H9 (cell line): ENCODE measurements around the gene ACP1. TPM values are rescaled to one million over a fixed set of nuclear protein-coding genes. Genes with fewer than 3 reads are reported as not detected.

ENCODE experiments used
- DNase-seq: peaks from one replicate; pipeline ENCODE4 v3.0.0-alpha.2; 2017
- H2AFZ ChIP-seq: one replicate; pipeline ENCODE4 v1.6.1; 2013; ENCODE audit warnings: mild to moderate bottlenecking, low read length, control low read depth, moderate library complexity
- H2AK5ac ChIP-seq: 2 replicates; pipeline ENCODE4 v1.6.1; 2013; ENCODE audit warnings: low read length, control low read depth, mixed read lengths; ENCODE audit not compliant: insufficient read length
- H2BK120ac ChIP-seq: one replicate; pipeline ENCODE4 v1.6.1; 2013; ENCODE audit warnings: low read depth, mild to moderate bottlenecking, low read length, control low read depth, inconsistent platforms; ENCODE audit not compliant: poor library complexity, severe bottlenecking
- H2BK12ac ChIP-seq: 2 replicates; pipeline ENCODE4 v1.6.1; 2013; ENCODE audit warnings: low read length, control low read depth, mixed read lengths, low read depth; ENCODE audit not compliant: insufficient read length
- H2BK15ac ChIP-seq: 2 replicates; pipeline ENCODE4 v1.6.1; 2013; ENCODE audit warnings: low read depth, low read length, control low read depth
- H2BK20ac ChIP-seq: one replicate; pipeline ENCODE4 v1.6.1; 2013; ENCODE audit warnings: low read depth, mild to moderate bottlenecking, low read length, control low read depth, inconsistent platforms; ENCODE audit not compliant: poor library complexity, severe bottlenecking
- H2BK5ac ChIP-seq: 2 replicates; pipeline ENCODE4 v1.6.1; 2013; ENCODE audit warnings: low read length, control low read depth, mixed read lengths; ENCODE audit not compliant: insufficient read length
- H3K14ac ChIP-seq: 2 replicates; pipeline ENCODE4 v1.6.1; 2013; ENCODE audit warnings: low read length, control low read depth; ENCODE audit not compliant: insufficient read depth
- H3K18ac ChIP-seq: 2 replicates; pipeline ENCODE4 v1.6.1; 2013; ENCODE audit warnings: low read depth, mild to moderate bottlenecking, mixed read lengths, low read length, control low read depth; ENCODE audit not compliant: insufficient read length
- H3K23ac ChIP-seq: 2 replicates; pipeline ENCODE4 v1.6.1; 2013; ENCODE audit warnings: low read length, control low read depth, mixed read lengths, low read depth; ENCODE audit not compliant: insufficient read length
- H3K23me2 ChIP-seq: 2 replicates; pipeline ENCODE4 v1.6.1; 2013; ENCODE audit warnings: low read depth, mild to moderate bottlenecking, mixed read lengths, low read length, control low read depth; ENCODE audit not compliant: insufficient read length, poor library complexity, severe bottlenecking
- H3K27ac ChIP-seq: 2 replicates; pipeline ENCODE4 v1.5.1; 2013; ENCODE audit warnings: low read length, control low read depth, mixed read lengths, low read depth; ENCODE audit not compliant: insufficient read length
- H3K27me3 ChIP-seq: 2 replicates; pipeline ENCODE4 v1.6.1; 2013; ENCODE audit warnings: low read length, control low read depth, inconsistent platforms; ENCODE audit not compliant: insufficient read depth
- H3K4ac ChIP-seq: 2 replicates; pipeline ENCODE4 v1.6.1; 2013; ENCODE audit warnings: low read depth, mild to moderate bottlenecking, control low read depth, inconsistent platforms, low read length, moderate library complexity
- H3K4me1 ChIP-seq: 2 replicates; pipeline ENCODE4 v1.6.1; 2013; ENCODE audit warnings: low read length, control low read depth, inconsistent platforms; ENCODE audit not compliant: insufficient read depth
- H3K4me2 ChIP-seq: 2 replicates; pipeline ENCODE4 v1.6.1; 2013; ENCODE audit warnings: low read length, control low read depth, mixed read lengths; ENCODE audit not compliant: insufficient read length, insufficient read depth
- H3K56ac ChIP-seq: 2 replicates; pipeline ENCODE4 v1.6.1; 2013; ENCODE audit warnings: low read depth, mild to moderate bottlenecking, mixed read lengths, low read length, control low read depth; ENCODE audit not compliant: insufficient read length
- H3K79me1 ChIP-seq: 2 replicates; pipeline ENCODE4 v1.6.1; 2013; ENCODE audit warnings: low read depth, mild to moderate bottlenecking, moderate library complexity, low read length, control low read depth, inconsistent platforms; ENCODE audit not compliant: insufficient read depth, poor library complexity, severe bottlenecking
- H3K79me2 ChIP-seq: 2 replicates; pipeline ENCODE4 v1.6.1; 2013; ENCODE audit warnings: low read length, control low read depth, inconsistent platforms; ENCODE audit not compliant: insufficient read depth
- H3K9ac ChIP-seq: 2 replicates; pipeline ENCODE4 v1.6.1; 2013; ENCODE audit warnings: low read length, control low read depth, mixed read lengths; ENCODE audit not compliant: insufficient read length; ENCODE audit errors: extremely low read depth
- H3K9me3 ChIP-seq: one replicate; pipeline ENCODE4 v1.6.1; 2013; ENCODE audit warnings: low read depth, low read length, inconsistent platforms; ENCODE audit not compliant: control insufficient read depth
- H3T11ph ChIP-seq: one replicate; pipeline ENCODE4 v1.6.1; 2013; ENCODE audit warnings: mild to moderate bottlenecking, low read length, control low read depth, inconsistent platforms
- H4K20me1 ChIP-seq: one replicate; pipeline ENCODE4 v1.6.1; 2013; ENCODE audit not compliant: control insufficient read depth, insufficient read length, insufficient read depth
- H4K5ac ChIP-seq: 2 replicates; pipeline ENCODE4 v1.6.1; 2013; ENCODE audit warnings: low read depth, mild to moderate bottlenecking, mixed read lengths, low read length, control low read depth; ENCODE audit not compliant: insufficient read length
- H4K8ac ChIP-seq: replicated peaks from 2 replicates; pipeline ENCODE4 v1.6.1; 2013; ENCODE audit warnings: low read length, control low read depth, mixed read lengths, low read depth; ENCODE audit not compliant: insufficient read length
- H4K91ac ChIP-seq: 2 replicates; pipeline ENCODE4 v1.6.1; 2013; ENCODE audit warnings: low read depth, mild to moderate bottlenecking, moderate library complexity, mixed read lengths, low read length, control low read depth; ENCODE audit not compliant: insufficient read length
- H3K27ac Mint-ChIP-seq, 3 experiments: 2 replicates in 2 of 3; 3 replicates in 1 of 3; pipeline ENCODE4 v1.8.0; 2020 to 2021; ENCODE audit warnings: mixed read lengths in 3 of 3, mild to moderate bottlenecking in 1 of 3, moderate library complexity in 1 of 3
- H3K27me3 Mint-ChIP-seq: 2 replicates; pipeline ENCODE4 v1.8.0; 2021; ENCODE audit warnings: low read depth, mild to moderate bottlenecking, moderate library complexity, mixed read lengths
- H3K36me3 Mint-ChIP-seq, 3 experiments: 2 replicates in 2 of 3; 3 replicates in 1 of 3; pipeline ENCODE4 v1.8.0; 2020 to 2021; ENCODE audit warnings: low read depth in 3 of 3, mixed read lengths in 3 of 3; ENCODE audit not compliant: insufficient read depth in 1 of 3
- H3K4me1 Mint-ChIP-seq, 2 experiments: 2 replicates each; pipeline ENCODE4 v1.8.0; 2020; ENCODE audit warnings: mixed read lengths in 2 of 2
- H3K4me3 Mint-ChIP-seq, 2 experiments: 2 replicates in 1 of 2; 3 replicates in 1 of 2; pipeline ENCODE4 v1.8.0; 2020 to 2021; ENCODE audit warnings: mild to moderate bottlenecking in 2 of 2, mixed read lengths in 2 of 2, moderate library complexity in 1 of 2
- H3K9me3 Mint-ChIP-seq, 2 experiments: 2 replicates in 1 of 2; 3 replicates in 1 of 2; pipeline ENCODE4 v1.8.0; 2020; ENCODE audit warnings: mild to moderate bottlenecking in 2 of 2, mixed read lengths in 2 of 2, moderate library complexity in 1 of 2
- CTCF ChIP-seq: fragments of 200-600 bp; sonication (generic); conservative IDR thresholded peaks from 3 replicates; pipeline ENCODE4 v1.8.0; 2021; ENCODE audit warnings: antibody characterized with exemption, mild to moderate bottlenecking
- WGBS: extraction: QIAGEN DNeasy Blood & Tissue Kit; methylation state at CpG from one replicate; pipeline ENCODE4 v1.1.7; 2013; ENCODE audit warnings: missing lambda C conversion rate, low lambda C conversion rate, mixed read lengths; ENCODE audit not compliant: insufficient read length; ENCODE audit errors: extremely low coverage; 5-methylcytosine and 5-hydroxymethylcytosine counted together
- total RNA-seq: library from RNA; stranded (reverse); gene quantifications from 2 replicates; pipeline ENCODE4 v1.2.1, GENCODE V29; 2021

The ACP1 gene
- total RNA-seq, 1 experiment from 2014 or later, result 143 TPM

- Mint-ChIP-seq H3K9me3 (peaks cover 27 to 30% of the 10 kb centered on the region in 2 experiments), H3K4me1 (peaks cover 14 to 26% of the 10 kb centered on the region in 2 experiments), H3K27ac (no peak overlapping the region), H3K27me3 (peaks cover 11% of the 10 kb centered on the region), H3K4me3 (peak overlapping the region in 1 of 2 experiments; percentile 93; a peak in 1 of 5 replicates), H3K36me3 (peaks cover 31 to 52% (median 38%) of the 10 kb centered on the region in 3 experiments)
- no peak for TF ChIP-seq CTCF
- Histone ChIP-seq H4K20me1 (no peaks in the 10 kb centered on the region), H3K9me3 (no peaks in the 10 kb centered on the region), H3K4ac (no peak overlapping the region), H3K79me2 (peaks cover 19% of the 10 kb centered on the region), H3K18ac (no peak overlapping the region), H3K27me3 (no peaks in the 10 kb centered on the region), H3K27ac (no peak overlapping the region), H3K23me2 (peaks cover 16% of the 10 kb centered on the region), H2BK20ac (no peak overlapping the region), H2BK5ac (no peak overlapping the region), H3K79me1 (no peaks in the 10 kb centered on the region), H3K4me2 (no peak overlapping the region), H3K23ac (no peak overlapping the region), H3K56ac (no peak overlapping the region), H4K5ac (no peak overlapping the region), H2BK120ac (no peak overlapping the region), H2BK15ac (no peak overlapping the region), H3T11ph (no peak overlapping the region), H2BK12ac (no peak overlapping the region), H2AK5ac (no peak overlapping the region), H3K9ac (no peak overlapping the region), H2AFZ (no peak overlapping the region), H3K4me1 (peaks cover 2% of the 10 kb centered on the region; the same call in 1 of the 2 replicates), H4K91ac (no peak overlapping the region), H3K14ac (no peak overlapping the region), H4K8ac (no peak overlapping the region)
- DNase-seq, result no peak
- WGBS, result no CpG with 5 or more reads among the region's 3 CpGs
Measured at GRCh38 chr2:262117-262516, 2.6 kb upstream of the ACP1 start.
